ENCODE data around the gene G2E3. TPM values are rescaled to one million over a fixed set of nuclear protein-coding genes. Genes with fewer than 3 reads are reported as not detected.

G2E3 gene
- total and polyA plus RNA-seq, 2 experiments from 2014 or later = 67.4 to 113 TPM

GRCh38 chr14:30564868-30565248 lies 5.9 kb downstream of the G2E3 start (continued):
- TF ChIP-seq JUNB (IDR thresholded peaks at IDR 0.05; ENCODE audit: unreplicated experiment) = no peak

GRCh38 chr14:30569216-30569902 lies 10.4 kb downstream of the G2E3 start:
- Histone ChIP-seq H3K36me3 (ENCODE audit: insufficient read depth) (no peaks in the 10 kb centered on the region; the same call in 1 of the 2 replicates), H3K4me2 (peak overlapping the region; percentile 29; the same call in 1 of the 2 replicates), H3K27me3 (ENCODE audit: insufficient read depth) (no peaks in the 10 kb centered on the region), H3F3A (replicated peaks; ENCODE audit: low read depth) (no peaks in the 10 kb centered on the region), H3K4me1 (ENCODE audit: insufficient read depth) (peaks cover 50% of the 10 kb centered on the region), H3K79me2 (replicated peaks; ENCODE audit: insufficient read depth) (peaks cover 100% of the 10 kb centered on the region), H3K4me3 (no peak overlapping the region), H3K9me2 (ENCODE audit: insufficient read depth) (no peaks in the 10 kb centered on the region), H2AFZ (no peak overlapping the region), H3K27ac (ENCODE audit: low read depth) (0 out of 2 replicates have a peak overlapping the region, but pooled peaks have one; percentile 10), H4K20me1 (replicated peaks; ENCODE audit: insufficient read depth) (peaks cover 82% of the 10 kb centered on the region)
- H3K27me3 Mint-ChIP-seq (ENCODE audit: insufficient read depth, low read depth, poor library complexity) = peaks cover 3% of the 10 kb centered on the region
- no peak overlapping the region for H3K4me3 Mint-ChIP-seq
- TF ChIP-seq ETS1 (IDR thresholded peaks at IDR 0.05) = no peak
- TF ChIP-seq EZH2 (IDR thresholded peaks at IDR 0.05; ENCODE audit: low read depth, unreplicated experiment) = no peak
- TF ChIP-seq ZNF331 (CRISPR knock-in tag; IDR thresholded peaks at IDR 0.05; ENCODE audit: low read depth) = no peak
- no peak for TF ChIP-seq NANOG (IDR thresholded peaks at IDR 0.05; ENCODE audit: borderline replicate concordance)
- TF ChIP-seq ZNF114 (CRISPR knock-in tag; IDR thresholded peaks at IDR 0.05) = no peak
- TF ChIP-seq CTCF (conservative IDR thresholded peaks at IDR 0.05; ENCODE audit: low read depth in 2 of 2) = no peak
- no peak for TF ChIP-seq STAT1 (IDR thresholded peaks at IDR 0.05; ENCODE audit: unreplicated experiment)
- peaks cover 5% of the 10 kb centered on the region; the same call in 2 of the 3 replicates for H3K36me3 Mint-ChIP-seq (ENCODE audit: low read depth)
- 0 out of 2 replicates have a peak overlapping the region, but pooled peaks have one; percentile 57 for H3K27ac Mint-ChIP-seq
- no peaks in the 10 kb centered on the region for H3K9me3 Mint-ChIP-seq
- DNase-seq (ENCODE audit: low spot score) (peak; percentile 36), ATAC-seq (peak; percentile 28; the same call in 1 of the 3 replicates)
- H3K4me1 Mint-ChIP-seq = peaks cover 70% of the 10 kb centered on the region

- no peaks in the 10 kb centered on the region for H3K9me2 ChIP-seq (ENCODE audit: insufficient read depth)
- no peaks in the 10 kb centered on the region for H3K9me3 Mint-ChIP-seq
- peak overlapping the region; percentile 22; the same call in 1 of the 2 replicates for H3K4me2 ChIP-seq
- no peak overlapping the region for H2AFZ ChIP-seq
- TF ChIP-seq NANOG (IDR thresholded peaks at IDR 0.05; ENCODE audit: borderline replicate concordance) (no peak), ZNF331 (CRISPR knock-in tag; IDR thresholded peaks at IDR 0.05; ENCODE audit: low read depth) (no peak), JUNB (IDR thresholded peaks at IDR 0.05; ENCODE audit: unreplicated experiment) (no peak)
- peaks cover 55% of the 10 kb centered on the region for H3K4me1 ChIP-seq (ENCODE audit: insufficient read depth)
- H3K4me3 Mint-ChIP-seq = no peak overlapping the region
- no peaks in the 10 kb centered on the region for H3F3A ChIP-seq (replicated peaks; ENCODE audit: low read depth)
- H3K27ac Mint-ChIP-seq = peak overlapping the region; percentile 53; the same call in 1 of the 2 replicates
- H3K27me3 ChIP-seq (ENCODE audit: insufficient read depth) = no peaks in the 10 kb centered on the region
- no peaks in the 10 kb centered on the region; the same call in 1 of the 2 replicates for H3K36me3 ChIP-seq (ENCODE audit: insufficient read depth)
- H3K27ac ChIP-seq (ENCODE audit: low read depth) = peak overlapping the region; percentile 6; the same call in 1 of the 2 replicates
- peaks cover under 1% of the 10 kb centered on the region; the same call in 1 of the 3 replicates for H3K36me3 Mint-ChIP-seq (ENCODE audit: low read depth)
- H4K20me1 ChIP-seq (replicated peaks; ENCODE audit: insufficient read depth) = peaks cover 82% of the 10 kb centered on the region
- H3K27me3 Mint-ChIP-seq (ENCODE audit: insufficient read depth, low read depth, poor library complexity) = peaks cover 3% of the 10 kb centered on the region
- peaks cover 75% of the 10 kb centered on the region for H3K4me1 Mint-ChIP-seq
- H3K79me2 ChIP-seq (replicated peaks; ENCODE audit: insufficient read depth) = peaks cover 100% of the 10 kb centered on the region
- ATAC-seq (no peak), DNase-seq (ENCODE audit: low spot score) (no peak)
- no peak overlapping the region for H3K4me3 ChIP-seq
Measured at GRCh38 chr14:30569903-30570226, 10.9 kb downstream of the G2E3 start.
